SHP77 treated with DMSO at 0.1 percent for 48 hours (cell line): ENCODE data around the gene ZFYVE28.
"Not testable (repeated sequence)": the region's sequence is repeated elsewhere in the genome, so short reads cannot be mapped to it uniquely, and the experiment has no call there.

Experiments
- DNase-seq: peaks from one replicate; lab custom pipeline; 2025; lab: John Stamatoyannopoulos, UW

The ZFYVE28 gene

DNA sequence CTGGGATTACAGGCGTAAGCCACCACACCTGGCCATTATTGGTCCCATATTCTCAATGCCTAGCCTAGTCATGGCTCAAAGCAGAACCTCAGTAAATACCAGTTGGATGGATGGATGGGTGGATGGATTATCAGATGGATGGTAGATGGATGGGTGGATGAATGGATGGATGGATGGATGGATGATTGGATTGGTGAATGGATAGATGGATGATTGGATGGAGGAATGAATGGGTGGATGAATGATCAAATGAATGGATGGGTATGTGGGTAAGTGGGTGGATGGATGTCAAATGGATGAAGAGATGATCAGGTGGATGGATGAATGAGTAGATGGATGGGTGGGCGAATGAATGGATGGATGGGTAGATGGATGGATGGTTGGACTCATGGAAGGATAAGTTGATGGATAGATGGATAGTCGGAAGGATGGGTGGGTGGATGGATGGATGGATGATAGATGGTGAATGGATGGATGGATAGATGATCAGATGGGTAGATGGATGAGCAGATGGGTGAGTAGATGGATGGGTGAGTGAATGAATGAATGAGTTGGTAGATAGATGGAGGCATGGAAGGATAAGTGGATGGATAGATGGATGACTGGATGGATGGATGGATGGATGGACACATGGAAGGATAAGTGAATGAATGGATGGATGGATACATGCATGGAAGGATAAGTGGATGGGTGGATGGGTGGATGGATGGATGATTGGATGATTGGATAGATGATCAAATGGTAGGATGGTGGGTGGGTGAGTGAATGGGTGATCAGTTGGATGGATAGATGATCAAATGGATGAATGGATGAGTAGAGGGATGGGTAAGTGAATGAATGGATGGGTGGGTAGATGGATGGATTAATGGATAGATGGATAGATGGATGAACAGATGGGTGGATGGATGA is 28.5 kb upstream of the ZFYVE28 start:
- DNase-seq, result no peak

DNA sequence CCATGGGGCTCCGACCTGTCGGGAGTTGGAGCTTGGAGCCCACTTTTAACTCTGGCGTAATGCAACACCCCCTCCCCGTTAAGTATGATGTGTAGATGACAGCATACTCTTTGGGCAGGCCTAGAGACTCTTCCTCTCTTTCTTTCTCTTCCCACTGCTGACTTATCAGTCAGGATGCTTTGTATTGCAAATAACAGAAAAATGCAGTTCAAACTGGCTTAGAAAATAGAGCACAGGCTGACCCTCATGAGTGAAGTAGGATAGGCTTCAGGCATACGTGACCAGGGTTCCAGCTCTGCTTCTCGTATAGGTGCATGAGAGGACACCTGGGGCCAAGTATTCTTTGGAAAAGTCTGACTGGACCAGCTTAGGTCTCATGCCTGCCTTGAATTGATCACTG is 27.1 kb upstream of the ZFYVE28 start:
- no peak for DNase-seq

- DNase-seq, result no peak
Observed at GRCh38 chr4:2445130-2445529, 26.7 kb upstream of the ZFYVE28 start.

DNA sequence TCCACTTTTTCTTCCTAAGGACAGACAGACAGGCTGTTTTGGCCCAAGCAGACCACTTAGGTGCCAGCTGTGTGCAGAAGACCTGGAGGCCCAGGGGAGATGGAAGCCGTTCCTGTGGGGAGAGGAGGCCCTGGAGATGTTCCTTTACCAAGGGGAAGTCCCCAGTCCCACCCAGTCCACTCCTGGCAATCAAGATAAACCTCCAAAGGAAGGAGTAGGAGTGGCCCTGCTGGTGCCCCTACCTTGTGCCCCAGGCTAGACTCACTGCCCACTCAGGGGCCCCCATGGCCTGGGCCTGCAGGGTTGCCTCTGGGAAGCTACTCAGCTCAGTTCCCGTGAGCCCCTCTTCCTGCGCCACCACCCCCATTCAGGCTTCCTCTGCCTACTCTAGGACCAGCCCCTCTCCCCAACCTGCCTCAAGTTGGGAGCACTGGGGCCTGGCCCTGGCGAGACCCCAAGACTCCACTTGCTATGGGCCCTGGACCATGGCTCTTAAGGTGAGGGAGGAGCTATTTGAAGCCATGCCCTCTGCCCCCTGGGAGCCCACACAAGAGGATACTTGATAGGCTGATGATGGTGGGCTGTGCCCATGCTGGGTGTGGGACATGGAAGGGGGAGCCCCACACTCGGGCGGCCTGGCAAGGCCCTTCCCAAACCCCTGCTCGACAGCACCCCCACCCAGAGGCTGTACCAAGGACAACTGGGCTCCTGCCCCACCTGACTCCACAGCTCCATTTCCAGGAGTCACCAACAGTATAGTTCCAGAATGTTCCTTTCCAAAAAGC is 25.7 kb upstream of the ZFYVE28 start:
- DNase-seq, result no peak

DNA sequence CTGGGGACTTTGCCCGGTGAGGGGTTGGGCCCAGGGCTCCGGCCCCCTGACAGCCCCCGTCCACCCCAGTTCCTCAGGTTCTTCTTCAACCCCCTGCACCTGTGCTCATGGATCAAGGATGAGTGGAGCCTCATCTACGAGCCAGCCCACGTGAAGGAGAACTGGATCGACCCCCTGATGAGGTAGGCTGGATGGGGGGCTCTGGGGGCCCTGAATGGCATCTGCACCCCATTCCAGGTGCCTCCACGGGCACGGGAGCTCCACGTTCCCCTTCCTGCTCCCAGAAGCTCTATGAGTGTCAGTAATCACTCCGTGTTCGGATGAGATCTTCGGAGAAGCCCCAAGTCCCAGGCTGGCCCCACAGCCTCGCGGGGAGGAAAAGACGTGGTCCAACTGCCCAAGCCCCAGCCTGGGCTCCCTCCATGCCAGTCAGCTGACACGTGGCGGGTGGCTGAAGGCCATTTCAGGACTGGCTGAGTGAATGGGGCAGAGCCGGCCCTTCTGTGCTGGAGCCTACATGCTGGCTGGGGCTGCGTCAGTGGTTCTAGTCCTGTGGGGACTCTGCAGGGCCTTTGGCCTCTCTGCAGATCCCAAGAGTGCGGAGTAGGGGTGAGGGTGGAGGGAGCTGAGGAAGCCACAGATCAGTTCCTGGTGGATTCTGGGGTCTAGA is 24.8 kb upstream of the ZFYVE28 start:
- DNase-seq, result no peak

GRCh38 chr4:2442175-2442993 is 23.9 kb upstream of the ZFYVE28 start:
- DNase-seq, result no peak

DNA sequence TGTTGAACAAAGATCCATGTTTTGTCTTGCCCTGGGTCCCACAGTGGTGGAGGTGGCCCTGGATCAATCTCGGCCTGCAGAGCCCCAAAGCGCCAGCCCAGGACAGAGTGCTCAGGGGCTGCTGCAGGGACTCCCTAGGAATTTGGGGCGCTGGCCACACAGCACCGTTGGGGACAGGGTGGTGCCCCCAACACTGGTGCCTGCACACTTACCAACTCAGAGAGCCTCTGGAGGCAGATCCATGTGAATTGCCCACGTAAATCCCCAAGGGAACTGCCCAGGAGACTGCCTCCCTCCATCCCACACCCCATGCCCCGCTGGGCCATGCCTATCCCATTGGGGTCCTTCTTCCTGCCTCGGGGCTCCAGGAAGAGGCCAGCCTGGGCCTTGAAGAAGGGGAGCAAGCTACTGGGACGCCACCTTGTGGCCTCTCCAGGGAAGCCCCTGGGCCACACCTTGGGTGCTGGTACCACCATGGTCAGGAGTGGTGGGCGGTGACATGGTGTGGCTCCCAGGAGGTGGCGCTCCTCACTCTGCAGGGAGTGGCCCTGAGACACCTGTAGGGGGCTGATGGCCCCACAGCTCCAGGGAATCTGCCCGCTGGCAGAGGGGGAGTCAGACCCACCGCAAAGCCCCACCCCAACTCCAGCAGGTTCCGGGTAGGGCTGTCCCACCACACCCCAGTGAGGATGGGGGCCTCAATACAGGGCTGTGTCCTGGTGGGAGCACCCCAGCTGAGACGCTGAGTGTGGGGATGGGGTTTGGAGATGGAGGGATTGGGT is 23.1 kb upstream of the ZFYVE28 start:
- peak; percentile 32 for DNase-seq

DNA sequence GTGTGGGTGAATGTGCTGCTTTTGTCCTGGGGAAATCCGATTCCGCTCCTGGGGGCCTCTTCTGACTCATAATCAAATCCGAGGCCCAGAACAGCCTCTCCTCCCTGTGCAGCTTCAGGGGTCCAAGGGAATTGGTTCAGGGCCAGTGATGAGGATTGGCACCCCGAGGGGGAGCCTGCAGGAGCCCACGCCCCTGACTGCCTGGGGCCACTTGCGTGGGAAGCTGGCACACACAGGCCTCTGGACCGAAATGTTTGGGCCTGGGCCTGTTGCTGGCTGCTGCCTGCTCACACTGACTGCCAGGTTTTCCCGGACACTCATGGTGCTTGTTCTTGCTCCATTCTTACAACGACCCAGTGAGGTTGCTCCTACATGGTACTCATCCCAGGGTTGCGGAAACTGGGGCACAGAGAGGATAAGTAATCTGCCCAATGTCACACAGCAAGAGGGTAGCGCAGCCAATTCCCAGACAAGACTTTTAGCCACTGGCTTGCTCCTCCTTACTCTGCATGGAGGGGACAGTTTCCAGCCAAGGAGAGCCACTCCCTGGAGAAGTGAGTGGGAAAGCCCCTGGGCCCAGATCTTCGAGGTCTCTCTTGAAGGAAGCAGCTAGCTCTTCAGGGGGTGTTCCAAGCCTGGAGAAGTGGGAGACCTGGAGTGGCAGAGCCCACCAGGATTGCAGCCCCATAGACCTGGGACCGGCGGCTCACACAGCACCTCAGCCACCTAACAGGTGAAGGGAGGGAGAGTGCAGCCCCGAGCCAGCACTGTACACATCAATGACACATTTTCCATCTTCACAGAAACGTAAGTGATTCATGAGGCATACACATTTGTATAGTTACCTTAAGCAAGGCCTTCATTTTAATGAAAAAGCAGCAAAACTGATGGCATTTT is 20.6 kb upstream of the ZFYVE28 start:
- DNase-seq, result no peak

GRCh38 chr4:2437475-2438215 is 19.2 kb upstream of the ZFYVE28 start:
- DNase-seq, result no peak

- DNase-seq, result no peak
Observed at GRCh38 chr4:2436761-2437474, 18.5 kb upstream of the ZFYVE28 start.

GRCh38 chr4:2436301-2436700 is 17.9 kb upstream of the ZFYVE28 start:
- DNase-seq, result no peak

GRCh38 chr4:2434420-2434819 is 16.0 kb upstream of the ZFYVE28 start:
- no peak for DNase-seq

DNA sequence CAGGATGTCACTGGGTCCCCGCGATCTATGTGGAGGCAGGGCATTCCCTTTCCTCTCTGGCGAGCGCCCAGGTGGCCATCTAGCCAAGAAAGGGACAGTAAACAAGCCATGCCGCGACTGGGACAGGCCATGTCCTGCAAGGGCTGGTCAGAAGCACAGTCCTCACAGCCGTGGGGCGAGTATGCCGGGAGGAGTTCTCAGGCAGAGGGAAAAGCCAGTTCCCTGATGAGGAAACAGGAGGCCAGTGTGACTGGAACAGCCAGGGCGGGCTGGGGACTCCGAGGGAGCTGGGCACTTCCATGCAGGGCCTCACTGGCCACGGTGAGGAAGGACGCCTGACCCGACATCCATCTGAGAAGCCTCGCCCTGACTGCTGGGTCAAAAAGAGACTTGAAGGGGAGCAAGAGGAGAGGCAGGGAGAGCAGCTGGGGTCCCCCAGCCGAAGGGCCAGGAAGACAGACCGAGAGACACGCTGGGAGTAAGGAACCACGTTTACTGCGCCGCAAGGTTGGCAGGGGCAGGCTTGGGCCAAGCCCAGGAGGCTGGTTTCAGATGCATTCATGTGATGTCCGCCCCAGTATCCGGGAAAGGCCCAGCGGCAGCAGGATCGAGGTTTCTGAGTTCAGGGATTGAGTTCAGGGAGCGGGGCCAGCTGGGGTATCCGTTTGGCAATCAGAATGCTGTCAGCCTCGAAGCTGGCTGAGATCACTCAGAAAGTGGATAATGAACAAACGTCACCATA is 15.3 kb upstream of the ZFYVE28 start:
- no peak for DNase-seq

- no peak for DNase-seq
Observed at GRCh38 chr4:2432991-2433530, 14.6 kb upstream of the ZFYVE28 start.

DNA sequence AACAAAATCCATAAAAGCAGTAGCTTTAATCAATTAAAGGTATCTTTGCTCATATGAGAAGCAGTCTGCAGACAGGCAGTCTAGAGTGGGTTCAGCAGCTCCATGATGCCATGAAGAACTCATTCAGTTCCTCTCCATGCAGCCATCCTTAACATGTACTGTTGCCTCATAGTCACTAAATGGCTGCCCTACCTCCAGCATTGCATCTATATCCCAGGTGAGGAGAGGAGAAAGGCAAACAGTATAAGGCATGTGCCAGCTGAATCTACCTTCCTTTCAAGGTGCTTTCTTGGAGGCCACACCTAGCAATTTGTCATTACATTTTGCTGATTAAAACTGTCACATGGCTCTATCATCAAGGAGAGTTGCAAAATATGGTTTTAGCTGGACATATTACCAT is 13.6 kb upstream of the ZFYVE28 start:
- DNase-seq, result no peak

GRCh38 chr4:2429945-2430757 is 11.7 kb upstream of the ZFYVE28 start:
- DNase-seq, result not testable (repeated sequence)
